ENCODE measurements around the gene PLCG1.

PLCG1 gene

DNA sequence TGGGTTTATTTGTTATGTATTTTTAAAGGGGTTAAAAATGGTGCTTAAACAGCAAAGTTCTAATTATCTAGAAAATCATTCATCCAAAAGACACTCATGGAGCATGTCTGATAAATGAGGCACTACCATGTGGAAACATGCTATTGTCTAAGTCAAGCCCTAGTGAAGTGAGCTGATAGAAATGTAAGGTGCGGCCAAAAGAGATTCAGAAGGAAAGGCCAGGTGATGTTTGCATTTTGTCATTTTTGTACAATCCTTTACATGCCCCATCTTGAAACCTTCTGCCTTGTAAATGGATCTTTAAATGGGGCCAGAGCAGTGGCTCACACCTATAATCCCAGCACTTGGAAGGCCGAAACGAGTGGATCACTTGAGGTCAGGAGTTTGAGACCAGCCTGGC lies 77.3 kb downstream of the PLCG1 start:
- TF ChIP-seq CTCF (conservative IDR thresholded peaks at IDR 0.05; ENCODE audit: low read depth, low read length): no peak
- no peak overlapping the region for H3K4me3 ChIP-seq (ENCODE audit: low read length)
- DNase-seq (ENCODE audit: low read depth): no peak

GRCh38 chr20:41217422-41217821 lies 80.1 kb downstream of the PLCG1 start:
- H3K4me3 ChIP-seq (ENCODE audit: low read length): no peak overlapping the region
- DNase-seq (ENCODE audit: low read depth): no peak
- TF ChIP-seq CTCF (conservative IDR thresholded peaks at IDR 0.05; ENCODE audit: low read depth, low read length): no peak

- no peak for TF ChIP-seq CTCF (conservative IDR thresholded peaks at IDR 0.05; ENCODE audit: low read depth, low read length)
- no peak overlapping the region for H3K4me3 ChIP-seq (ENCODE audit: low read length)
- DNase-seq (ENCODE audit: low read depth): no peak
Observed at GRCh38 chr20:41218466-41218865, 81.1 kb downstream of the PLCG1 start.

GRCh38 chr20:41219824-41220223 lies 82.5 kb downstream of the PLCG1 start:
- no peak for TF ChIP-seq CTCF (conservative IDR thresholded peaks at IDR 0.05; ENCODE audit: low read depth, low read length)
- no peak overlapping the region for H3K4me3 ChIP-seq (ENCODE audit: low read length)
- no peak for DNase-seq (ENCODE audit: low read depth)

DNA sequence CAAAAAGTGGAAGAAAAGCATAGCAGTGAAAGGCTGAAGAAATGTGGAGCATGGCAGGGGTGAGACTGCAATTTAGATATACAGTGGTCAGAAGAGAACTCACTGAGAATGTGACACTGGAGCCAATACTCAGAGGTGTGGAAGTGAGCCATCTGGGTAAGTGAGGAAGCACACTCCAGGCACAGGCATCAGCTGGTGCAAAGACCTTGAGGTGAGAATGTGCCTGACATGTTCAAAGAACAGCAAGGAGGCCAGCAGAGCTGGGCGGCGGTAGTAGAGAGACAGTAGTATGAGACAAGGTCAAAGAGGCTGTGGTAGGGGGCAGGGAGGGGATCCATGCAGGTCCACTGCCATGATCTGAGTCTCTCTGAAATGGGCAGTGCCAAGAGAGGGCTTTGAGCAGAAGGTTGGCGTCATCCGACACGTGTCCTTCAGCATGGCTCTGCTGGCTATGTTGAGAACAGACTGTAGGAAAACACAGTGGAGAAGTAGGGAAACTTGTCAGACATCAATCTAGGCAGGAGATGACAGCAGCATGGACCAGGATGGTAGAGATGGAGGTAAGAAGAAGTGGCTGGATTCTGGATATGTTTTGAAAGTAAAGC lies 84.4 kb downstream of the PLCG1 start:
- no peak for TF ChIP-seq CTCF (conservative IDR thresholded peaks at IDR 0.05; ENCODE audit: low read depth, low read length)
- H3K4me3 ChIP-seq (ENCODE audit: low read length): no peak overlapping the region
- DNase-seq (ENCODE audit: low read depth): no peak

DNA sequence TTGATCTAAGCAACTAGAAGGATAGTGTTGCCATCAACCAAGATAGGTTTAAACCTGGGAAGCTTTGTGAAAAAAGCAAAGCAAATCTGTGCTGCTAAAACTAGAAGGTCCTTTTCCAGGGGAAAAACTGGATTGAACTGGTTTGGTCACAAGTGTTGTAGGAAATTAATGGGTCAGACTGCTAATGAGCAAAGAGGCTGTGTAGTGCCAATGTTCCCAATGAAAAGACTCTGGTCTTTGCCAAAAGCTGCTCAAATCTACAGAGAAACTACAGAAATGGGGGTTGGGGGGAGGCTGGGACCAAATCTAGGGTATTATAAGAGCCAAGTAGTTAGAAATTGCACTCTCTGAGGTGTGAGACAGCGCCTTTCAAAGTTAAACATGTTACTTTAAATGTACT lies 85.0 kb downstream of the PLCG1 start:
- no peak for TF ChIP-seq CTCF (conservative IDR thresholded peaks at IDR 0.05; ENCODE audit: low read depth, low read length)
- DNase-seq (ENCODE audit: low read depth): no peak
- no peak overlapping the region for H3K4me3 ChIP-seq (ENCODE audit: low read length)

- no peak for DNase-seq (ENCODE audit: low read depth)
- TF ChIP-seq CTCF (conservative IDR thresholded peaks at IDR 0.05; ENCODE audit: low read depth, low read length): no peak
Observed at GRCh38 chr20:41222703-41223102, 85.4 kb downstream of the PLCG1 start.

More at GRCh38 chr20:41222703-41223102, 85.4 kb downstream of the PLCG1 start:
- no peak overlapping the region for H3K4me3 ChIP-seq (ENCODE audit: low read length)

Data from retinal pigment epithelial cell (primary cell).